Measurements from ENCODE around the gene CAST.
A peak's percentile ranks its signal among the peaks of the same experiment; 100 is the strongest.
"Not testable (repeated sequence)": the region's sequence is repeated elsewhere in the genome, so short reads cannot be mapped to it uniquely, and the experiment has no call there.

The CAST gene

GRCh38 chr5:96788112-96788749 is 126.1 kb downstream of the CAST start:
- no peak for DNase-seq

- no peak for DNase-seq
Observed at GRCh38 chr5:96789794-96790330, 127.7 kb downstream of the CAST start.

GRCh38 chr5:96790961-96791504 is 128.9 kb downstream of the CAST start:
- DNase-seq = no peak

- DNase-seq = no peak
Observed at GRCh38 chr5:96794757-96795156, 132.6 kb downstream of the CAST start.

GRCh38 chr5:96795626-96796025 is 133.4 kb downstream of the CAST start:
- DNase-seq = no peak

- no peak for DNase-seq
Observed at GRCh38 chr5:96796434-96796833, 134.3 kb downstream of the CAST start.

- not testable (repeated sequence) for DNase-seq
Observed at GRCh38 chr5:96801718-96802117, 139.5 kb downstream of the CAST start.

- peak; percentile 72 for DNase-seq
Observed at GRCh38 chr5:96807075-96807654, 145.0 kb downstream of the CAST start.

- DNase-seq = no peak
Observed at GRCh38 chr5:96808541-96808828, 146.3 kb downstream of the CAST start.

- no peak for DNase-seq
Observed at GRCh38 chr5:96808868-96809558, 146.8 kb downstream of the CAST start.

GRCh38 chr5:96809921-96810320 is 147.7 kb downstream of the CAST start:
- no peak for DNase-seq

GRCh38 chr5:96812851-96813250 is 150.7 kb downstream of the CAST start:
- DNase-seq = no peak

- DNase-seq = no peak
Observed at GRCh38 chr5:96814041-96814440, 151.9 kb downstream of the CAST start.

- DNase-seq = no peak
Observed at GRCh38 chr5:96816411-96816939, 154.3 kb downstream of the CAST start.

- DNase-seq = no peak
Observed at GRCh38 chr5:96816991-96817390, 154.8 kb downstream of the CAST start.

GRCh38 chr5:96817506-96817905 is 155.3 kb downstream of the CAST start:
- DNase-seq = no peak

- DNase-seq = no peak
Observed at GRCh38 chr5:96818125-96818788, 156.1 kb downstream of the CAST start.

GRCh38 chr5:96819806-96820205 is 157.6 kb downstream of the CAST start:
- no peak for DNase-seq

- DNase-seq = no peak
Observed at GRCh38 chr5:96821260-96821916, 159.2 kb downstream of the CAST start.

- no peak for DNase-seq
Observed at GRCh38 chr5:96822686-96823459, 160.7 kb downstream of the CAST start.

- DNase-seq = no peak
Observed at GRCh38 chr5:96823900-96824380, 161.8 kb downstream of the CAST start.

Data from NCI-H2029 (cell line).